ENCODE results near the gene CLRN3. TPM values are rescaled to one million over a fixed set of nuclear protein-coding genes. Genes with fewer than 3 reads are reported as not detected.

CLRN3 gene
- total RNA-seq, 4 donors from 2014 or later: not detected

DNA sequence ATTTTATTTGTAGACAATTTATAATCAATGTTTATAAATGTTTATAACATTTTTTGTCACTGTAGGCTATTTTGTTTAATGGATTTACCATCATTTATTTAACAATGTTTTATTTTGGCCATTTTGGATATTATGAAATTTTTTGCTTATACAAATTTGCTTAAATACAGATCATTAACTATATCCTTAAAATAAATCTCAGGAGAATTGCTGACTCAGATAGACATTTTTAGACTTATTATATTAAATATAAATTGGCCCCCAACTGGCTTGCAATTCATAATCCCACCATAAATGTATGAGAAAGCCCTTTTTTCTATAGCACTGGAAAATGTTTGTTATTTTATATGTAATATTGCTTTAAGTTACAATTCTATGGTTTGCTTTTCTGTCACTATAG is 3.8 kb upstream of the CLRN3 start:
- TF ChIP-seq EP300 (IDR thresholded peaks at IDR 0.05) (no peak), POLR2A (IDR thresholded peaks at IDR 0.05) (no peak), POLR2AphosphoS5 (IDR thresholded peaks at IDR 0.05) (no peak)
- TF ChIP-seq, protein P1, sequence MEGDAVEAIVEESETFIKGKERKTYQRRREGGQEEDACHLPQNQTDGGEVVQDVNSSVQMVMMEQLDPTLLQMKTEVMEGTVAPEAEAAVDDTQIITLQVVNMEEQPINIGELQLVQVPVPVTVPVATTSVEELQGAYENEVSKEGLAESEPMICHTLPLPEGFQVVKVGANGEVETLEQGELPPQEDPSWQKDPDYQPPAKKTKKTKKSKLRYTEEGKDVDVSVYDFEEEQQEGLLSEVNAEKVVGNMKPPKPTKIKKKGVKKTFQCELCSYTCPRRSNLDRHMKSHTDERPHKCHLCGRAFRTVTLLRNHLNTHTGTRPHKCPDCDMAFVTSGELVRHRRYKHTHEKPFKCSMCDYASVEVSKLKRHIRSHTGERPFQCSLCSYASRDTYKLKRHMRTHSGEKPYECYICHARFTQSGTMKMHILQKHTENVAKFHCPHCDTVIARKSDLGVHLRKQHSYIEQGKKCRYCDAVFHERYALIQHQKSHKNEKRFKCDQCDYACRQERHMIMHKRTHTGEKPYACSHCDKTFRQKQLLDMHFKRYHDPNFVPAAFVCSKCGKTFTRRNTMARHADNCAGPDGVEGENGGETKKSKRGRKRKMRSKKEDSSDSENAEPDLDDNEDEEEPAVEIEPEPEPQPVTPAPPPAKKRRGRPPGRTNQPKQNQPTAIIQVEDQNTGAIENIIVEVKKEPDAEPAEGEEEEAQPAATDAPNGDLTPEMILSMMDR (IDR thresholded peaks at IDR 0.05): no peak
- no peaks in the 10 kb centered on the region for H3K27me3 ChIP-seq
- no peaks in the 10 kb centered on the region for H3K36me3 ChIP-seq
- no peaks in the 10 kb centered on the region for H3K9me3 ChIP-seq
- H3K27ac ChIP-seq: no peak overlapping the region
- H3K4me3 ChIP-seq: no peak overlapping the region
- DNase-seq (ENCODE audit: low spot score in 2 of 2): no peak
- H3K4me1 ChIP-seq: no peaks in the 10 kb centered on the region

DNA sequence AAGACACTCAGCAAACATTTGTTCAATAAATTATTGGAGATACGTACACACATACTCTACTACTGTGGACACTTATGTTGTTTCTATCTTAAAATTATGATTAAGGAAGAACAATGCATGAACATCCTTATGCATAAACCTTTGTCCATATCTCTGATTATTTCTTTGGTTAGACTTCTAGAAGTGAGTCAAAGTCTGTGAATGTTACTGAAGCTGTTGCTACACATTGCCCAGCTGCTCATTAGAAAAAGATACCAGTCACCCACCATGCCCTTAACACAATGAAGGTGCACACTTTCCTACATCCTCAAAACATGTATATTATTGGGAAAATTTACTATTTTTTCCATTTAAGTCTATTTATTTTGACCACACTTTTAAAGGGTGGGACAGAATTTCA is 1.4 kb upstream of the CLRN3 start:
- TF ChIP-seq, protein P1 (IDR thresholded peaks at IDR 0.05): no peak
- TF ChIP-seq EP300 (IDR thresholded peaks at IDR 0.05): no peak
- no peaks in the 10 kb centered on the region for H3K9me3 ChIP-seq
- H3K27ac ChIP-seq: no peak overlapping the region
- no peaks in the 10 kb centered on the region for H3K27me3 ChIP-seq
- 83% methylated on average over 1 of the region's 1 CpG for WGBS
- no peak for DNase-seq (ENCODE audit: low spot score in 2 of 2)
- H3K36me3 ChIP-seq: no peaks in the 10 kb centered on the region
- H3K4me1 ChIP-seq: peaks cover 7% of the 10 kb centered on the region
- no peak overlapping the region for H3K4me3 ChIP-seq

DNA sequence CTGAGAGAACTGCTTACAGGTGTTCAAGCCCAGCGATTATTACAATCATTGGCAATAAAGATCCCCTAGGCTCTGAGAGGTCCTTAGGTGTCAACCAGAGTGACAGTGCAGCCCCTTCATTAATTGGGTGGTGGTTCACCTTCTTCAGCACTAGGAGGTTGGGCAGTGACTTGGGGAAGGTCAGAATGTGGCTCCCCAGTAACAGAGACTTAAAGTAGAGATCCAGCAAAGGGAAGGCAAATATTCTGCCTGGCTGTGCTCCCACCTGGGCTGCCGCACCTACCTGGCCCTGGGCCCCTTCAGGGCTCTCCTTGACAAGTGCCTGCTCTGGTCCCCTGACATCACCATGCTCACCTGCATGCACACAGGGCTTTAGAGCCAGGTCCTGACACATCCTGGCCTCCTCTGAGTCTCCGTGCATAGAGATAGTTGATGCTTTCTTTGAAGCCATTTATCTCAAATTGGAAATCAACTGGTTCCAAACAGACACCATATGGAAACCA is 1.9 kb downstream of the CLRN3 start:
- Histone ChIP-seq H3K4me3 (no peak overlapping the region), H3K4me1 (peaks cover 16% of the 10 kb centered on the region), H3K27me3 (peaks cover 10% of the 10 kb centered on the region), H3K9me3 (no peaks in the 10 kb centered on the region), H3K27ac (no peak overlapping the region), H3K36me3 (no peaks in the 10 kb centered on the region)
- TF ChIP-seq POLR2A (IDR thresholded peaks at IDR 0.05) (no peak), POLR2AphosphoS5 (IDR thresholded peaks at IDR 0.05) (no peak), EP300 (IDR thresholded peaks at IDR 0.05) (no peak)
- TF ChIP-seq, protein P1 (IDR thresholded peaks at IDR 0.05): no peak
- DNase-seq (ENCODE audit: low spot score in 2 of 2): no peak
- 79% methylated on average over 2 of the region's 3 CpGs for WGBS

DNA sequence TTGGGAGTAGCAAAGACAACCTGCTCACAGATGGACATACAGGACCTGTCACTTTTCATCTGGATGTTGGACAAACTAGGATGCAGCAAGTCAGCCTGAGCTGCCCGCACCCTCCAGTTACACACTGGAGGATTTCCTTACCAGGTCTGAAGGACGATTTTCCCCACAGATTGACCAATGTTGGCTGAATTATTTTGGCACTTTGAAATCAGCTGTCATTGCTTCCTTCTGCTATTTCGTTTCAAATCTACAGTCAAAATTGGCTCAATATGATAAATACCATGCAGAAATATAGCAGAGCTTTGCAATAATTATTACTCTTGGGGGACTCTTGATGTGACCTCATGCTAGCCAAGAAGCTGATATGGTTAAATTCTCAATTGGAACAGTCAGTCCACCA is 2.5 kb downstream of the CLRN3 start:
- Histone ChIP-seq H3K36me3 (no peaks in the 10 kb centered on the region), H3K4me3 (no peak overlapping the region), H3K9me3 (no peaks in the 10 kb centered on the region), H3K4me1 (peaks cover 16% of the 10 kb centered on the region), H3K27me3 (peaks cover 10% of the 10 kb centered on the region), H3K27ac (no peak overlapping the region)
- DNase-seq (ENCODE audit: low spot score in 2 of 2): no peak
- 52% methylated on average over 3 of the region's 3 CpGs for WGBS
- TF ChIP-seq POLR2A (IDR thresholded peaks at IDR 0.05): no peak

DNA sequence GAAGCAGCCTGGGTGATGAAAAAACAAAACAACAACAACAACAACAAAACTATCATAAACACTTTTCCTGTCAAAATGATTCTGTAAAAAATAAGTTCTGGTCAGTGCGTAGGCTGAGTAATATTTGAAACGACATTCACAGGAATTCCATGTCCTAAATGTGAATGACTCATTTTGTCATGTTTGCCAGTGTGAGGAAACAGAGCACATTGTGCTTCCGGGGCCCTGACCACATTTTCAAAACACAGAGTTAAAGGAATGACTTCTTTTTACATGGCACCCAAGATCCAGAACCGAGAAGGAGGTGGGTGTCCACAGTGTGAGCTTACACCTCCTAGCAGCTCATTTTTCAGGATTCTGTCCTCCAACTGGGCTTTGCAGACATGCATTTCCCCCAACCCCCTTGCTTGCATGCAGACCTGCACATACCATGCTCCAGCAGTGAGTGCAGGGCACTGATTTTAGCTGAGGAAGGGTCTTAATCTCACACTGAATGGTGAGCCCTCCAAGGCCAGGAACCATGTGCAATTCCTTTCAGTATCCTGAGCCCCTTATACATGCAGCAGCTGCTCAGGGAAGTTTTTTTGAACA is 3.0 kb downstream of the CLRN3 start:
- peaks cover 10% of the 10 kb centered on the region for H3K27me3 ChIP-seq
- peaks cover 16% of the 10 kb centered on the region for H3K4me1 ChIP-seq
- no peaks in the 10 kb centered on the region for H3K9me3 ChIP-seq
- H3K27ac ChIP-seq: peak overlapping the region; percentile 1
- no peak overlapping the region for H3K4me3 ChIP-seq
- DNase-seq (ENCODE audit: low spot score in 2 of 2): no peak
- TF ChIP-seq, protein P1 (IDR thresholded peaks at IDR 0.05): no peak
- TF ChIP-seq POLR2AphosphoS5 (IDR thresholded peaks at IDR 0.05) (no peak), POLR2A (IDR thresholded peaks at IDR 0.05) (no peak), EP300 (IDR thresholded peaks at IDR 0.05) (no peak)
- 41% methylated on average over 4 of the region's 4 CpGs for WGBS
- H3K36me3 ChIP-seq: no peaks in the 10 kb centered on the region
